H7 (cell line): Measurements from ENCODE around the gene GPR176. TPM values are rescaled to one million over a fixed set of nuclear protein-coding genes. Genes with fewer than 3 reads are reported as not detected.

Source experiments
- DNase-seq: peaks from one replicate; pipeline ENCODE4 v3.0.0; 2012
- H3K27me3 ChIP-seq: 2 replicates; pipeline ENCODE4 v1.6.0; 2011; ENCODE audit warnings: mild to moderate bottlenecking, low read length; ENCODE audit not compliant: control insufficient read depth, insufficient read depth
- H3K36me3 ChIP-seq: replicated peaks from 2 replicates; pipeline ENCODE4 v1.5.1; 2011; ENCODE audit warnings: low read length; ENCODE audit not compliant: control insufficient read depth, insufficient read depth
- H3K4me3 ChIP-seq: 2 replicates; pipeline ENCODE4 v1.5.1; 2011; ENCODE audit warnings: low read depth, mild to moderate bottlenecking, control low read depth, low read length, moderate library complexity; ENCODE audit not compliant: insufficient read depth
- total RNA-seq: library from RNA; depleted of rRNA; stranded (reverse); fragments of >200 nt; shearing (Covaris generic); gene quantifications from 2 replicates; pipeline ENCODE4 v1.2.3, GENCODE V29; 2014

The GPR176 gene
- total RNA-seq, 1 experiment from 2014 or later: 30.1 TPM

DNA sequence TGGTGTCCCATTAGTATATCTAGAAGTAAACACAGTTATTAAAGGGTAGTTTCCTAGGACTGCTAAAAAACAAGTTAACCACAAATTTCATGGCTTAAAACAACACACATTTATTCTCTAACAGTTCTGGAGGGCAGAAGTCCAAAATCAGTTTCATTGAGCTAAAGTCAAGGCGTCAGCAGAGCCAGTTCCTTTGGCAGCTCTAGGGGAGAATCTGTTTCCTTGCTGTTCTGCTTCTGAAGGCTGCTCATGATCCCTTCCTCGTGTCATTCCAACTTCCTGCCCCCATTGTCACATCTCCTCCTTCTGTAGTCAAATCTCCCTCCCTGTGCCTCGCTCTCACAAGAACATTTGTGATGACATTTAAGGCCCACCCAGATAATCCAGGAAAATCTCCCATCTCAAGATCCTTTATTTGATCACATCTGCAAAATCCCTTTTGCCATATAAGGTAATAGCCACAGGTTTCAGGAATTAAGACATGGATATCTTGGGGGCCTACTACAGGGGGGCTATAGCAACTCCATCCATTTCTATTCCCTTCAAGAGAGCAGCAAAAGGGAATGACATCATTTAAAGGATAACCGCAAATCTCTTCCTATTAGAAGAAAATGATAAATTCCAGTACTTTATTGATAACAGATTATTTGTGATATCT, 50.1 kb downstream of the GPR176 start:
- H3K36me3 ChIP-seq: peaks cover 3% of the 10 kb centered on the region; the same call in 1 of the 2 replicates
- DNase-seq: no peak
- no peaks in the 10 kb centered on the region for H3K27me3 ChIP-seq
- no peak overlapping the region for H3K4me3 ChIP-seq

DNA sequence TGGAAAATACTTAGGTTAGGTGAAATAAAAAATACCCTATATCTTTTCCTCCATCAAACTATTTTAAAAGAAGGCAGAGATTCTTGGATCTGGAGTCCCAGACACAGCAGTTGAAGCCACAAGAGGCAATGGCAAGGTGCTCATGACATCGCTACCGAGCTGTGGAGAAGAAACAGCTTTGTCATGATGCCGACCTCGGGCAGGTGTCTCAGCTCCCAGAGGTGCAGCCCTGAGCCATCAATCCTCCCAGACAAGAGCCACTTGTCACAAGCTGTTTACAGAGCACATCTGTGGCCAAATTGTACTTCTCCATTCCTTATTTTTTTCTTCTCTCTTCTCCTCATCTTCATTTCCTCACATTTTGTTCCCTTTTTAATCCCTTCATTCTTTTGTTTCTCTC, 50.8 kb downstream of the GPR176 start:
- DNase-seq: no peak
- Histone ChIP-seq H3K27me3 (no peaks in the 10 kb centered on the region), H3K36me3 (peaks cover 3% of the 10 kb centered on the region; the same call in 1 of the 2 replicates), H3K4me3 (no peak overlapping the region)

DNA sequence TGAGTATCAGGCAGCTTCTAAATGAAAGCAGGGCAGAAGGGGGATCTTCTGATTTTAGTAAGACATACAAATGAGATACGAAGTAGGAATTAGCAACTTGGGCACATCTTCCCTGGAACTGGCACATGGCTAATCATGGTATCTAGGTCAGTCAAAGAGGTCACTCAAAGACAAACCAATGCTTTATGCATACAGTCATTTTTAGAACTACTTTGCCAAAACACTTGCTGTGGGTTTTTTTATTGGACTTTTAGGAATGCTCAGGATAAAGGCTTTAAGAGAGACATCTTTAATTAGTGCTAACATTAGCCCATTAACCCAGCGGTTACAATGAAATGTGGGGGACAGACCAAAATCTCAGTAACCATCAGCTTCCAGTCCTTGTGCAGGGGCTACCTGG, 51.7 kb downstream of the GPR176 start:
- Histone ChIP-seq H3K36me3 (no peaks in the 10 kb centered on the region), H3K27me3 (no peaks in the 10 kb centered on the region), H3K4me3 (no peak overlapping the region)
- no peak for DNase-seq

DNA sequence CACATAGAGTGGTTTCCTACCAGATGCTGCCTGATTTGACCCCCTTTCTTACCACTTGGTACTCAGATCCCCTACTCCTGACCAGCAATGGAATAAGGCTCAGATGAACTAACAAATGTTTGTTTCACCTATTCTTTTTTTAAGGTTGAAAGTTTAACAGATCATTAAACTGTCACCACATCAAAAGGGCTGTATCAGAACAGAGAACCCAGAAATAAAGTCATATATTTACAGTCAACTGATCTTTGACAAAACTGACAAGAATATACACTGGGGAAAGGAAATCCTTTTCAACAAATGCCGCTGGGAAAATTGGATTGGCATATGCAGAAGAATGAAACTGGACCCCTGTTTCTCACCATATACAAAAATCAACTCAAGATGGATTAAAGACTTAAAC, 56.0 kb downstream of the GPR176 start:
- no peak overlapping the region for H3K4me3 ChIP-seq
- peaks cover 3% of the 10 kb centered on the region; the same call in 1 of the 2 replicates for H3K36me3 ChIP-seq
- H3K27me3 ChIP-seq: no peaks in the 10 kb centered on the region
- DNase-seq: no peak

DNA sequence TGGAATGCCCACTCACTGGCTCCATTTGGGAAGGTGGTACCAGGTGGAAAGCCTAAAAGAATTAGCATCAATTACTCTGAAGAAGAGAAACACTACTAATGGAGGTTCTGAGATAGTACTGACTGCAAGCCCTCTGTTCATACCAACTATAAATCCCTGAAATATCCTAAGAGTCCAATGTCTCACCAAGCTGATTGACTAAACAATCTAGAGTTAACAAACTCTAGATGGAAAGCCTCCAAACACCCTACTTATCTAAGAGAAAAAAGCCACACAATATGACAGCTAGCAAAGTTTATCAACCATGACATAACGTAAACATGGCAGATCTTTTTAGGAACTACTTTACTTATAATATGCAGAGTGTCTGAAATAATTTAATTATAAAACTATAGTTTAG, 59.2 kb downstream of the GPR176 start:
- H3K36me3 ChIP-seq: peaks cover 3% of the 10 kb centered on the region; the same call in 1 of the 2 replicates
- no peak overlapping the region for H3K4me3 ChIP-seq
- no peak for DNase-seq
- no peaks in the 10 kb centered on the region for H3K27me3 ChIP-seq

DNA sequence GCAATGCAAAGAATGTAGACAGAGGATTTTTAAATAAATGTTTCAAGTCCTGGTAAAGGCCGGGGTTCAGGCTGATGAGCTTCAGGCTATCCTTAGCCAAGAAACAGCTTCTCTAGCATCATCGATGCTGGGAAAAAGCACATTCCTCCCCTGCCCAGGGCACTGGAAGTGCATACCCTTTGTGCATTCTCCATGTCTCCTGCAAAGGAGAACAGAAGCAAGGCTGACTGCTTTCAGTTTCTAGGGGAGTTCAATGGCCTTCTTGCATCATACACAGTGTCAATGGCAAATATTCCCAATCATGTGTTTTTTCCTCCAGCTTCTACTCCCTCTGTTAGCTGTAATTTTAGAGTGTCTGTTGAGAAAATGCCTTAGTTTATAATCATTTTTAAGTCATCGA, 59.9 kb downstream of the GPR176 start:
- H3K4me3 ChIP-seq: no peak overlapping the region
- no peak for DNase-seq

DNA sequence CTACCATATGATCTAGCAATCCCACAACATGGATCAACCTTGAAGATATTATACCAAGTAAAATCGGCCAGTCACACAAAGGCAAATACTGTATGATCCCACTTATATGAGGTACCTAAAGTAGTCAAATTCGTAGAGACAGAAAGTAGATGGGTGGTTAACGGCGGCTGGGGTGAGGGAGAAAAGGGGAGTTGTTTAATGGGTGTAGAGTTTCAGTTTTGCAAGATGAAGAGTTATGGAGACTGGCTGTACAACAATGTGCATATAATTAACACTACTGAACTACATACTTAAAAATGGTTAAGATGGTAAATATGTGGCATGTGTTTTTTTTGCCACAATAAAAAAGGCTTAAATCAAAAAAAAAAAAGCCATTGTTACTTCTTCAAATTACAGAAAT, 60.4 kb downstream of the GPR176 start:
- H3K27me3 ChIP-seq: no peaks in the 10 kb centered on the region
- H3K36me3 ChIP-seq: peaks cover 3% of the 10 kb centered on the region; the same call in 1 of the 2 replicates
- DNase-seq: no peak
- H3K4me3 ChIP-seq: no peak overlapping the region

More for the DNA sequence above, 59.9 kb downstream of the GPR176 start:
- peaks cover 3% of the 10 kb centered on the region; the same call in 1 of the 2 replicates for H3K36me3 ChIP-seq
- H3K27me3 ChIP-seq: no peaks in the 10 kb centered on the region

DNA sequence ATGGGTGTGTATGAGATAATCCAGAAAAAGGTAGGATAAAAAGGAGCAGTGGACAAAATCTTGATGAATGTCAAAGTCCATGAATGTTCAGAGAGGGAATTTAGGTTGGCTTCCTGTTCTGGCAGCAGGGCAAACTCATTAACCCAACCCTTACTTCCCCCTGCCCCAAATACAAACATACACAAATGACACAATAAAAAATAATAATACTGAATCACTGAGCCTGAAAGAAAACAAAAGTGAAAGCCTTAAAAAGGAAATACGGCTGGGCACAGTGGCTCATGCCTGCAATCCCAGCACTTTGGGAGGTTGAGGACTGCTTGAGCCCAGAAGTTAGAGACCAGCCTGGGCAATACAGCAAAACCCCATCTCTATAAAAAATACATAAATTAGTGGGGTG, 62.9 kb downstream of the GPR176 start:
- H3K36me3 ChIP-seq: peaks cover 3% of the 10 kb centered on the region; the same call in 1 of the 2 replicates
- no peak overlapping the region for H3K4me3 ChIP-seq
- no peak for DNase-seq
- no peaks in the 10 kb centered on the region for H3K27me3 ChIP-seq

DNA sequence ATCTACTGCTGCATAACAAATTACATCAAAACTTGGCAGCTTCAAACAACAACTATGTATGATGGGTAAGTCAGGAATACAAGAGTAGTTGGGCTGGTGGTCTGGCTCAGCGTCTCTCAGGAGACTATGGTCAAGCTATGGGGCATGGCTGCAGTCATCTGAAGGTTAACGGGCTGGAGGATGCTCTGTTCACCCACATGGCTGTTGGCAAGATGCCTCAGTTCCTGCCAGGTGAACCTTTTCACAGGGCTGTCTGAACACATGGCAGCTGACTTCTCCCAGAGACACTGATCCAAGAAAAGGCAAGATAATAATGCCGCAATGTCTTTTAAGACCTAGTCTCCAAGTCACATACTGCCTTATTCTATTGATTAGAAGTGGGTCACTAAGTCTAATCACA, 63.7 kb downstream of the GPR176 start:
- DNase-seq: no peak
- peaks cover 3% of the 10 kb centered on the region; the same call in 1 of the 2 replicates for H3K36me3 ChIP-seq
- no peak overlapping the region for H3K4me3 ChIP-seq
- H3K27me3 ChIP-seq: no peaks in the 10 kb centered on the region

DNA sequence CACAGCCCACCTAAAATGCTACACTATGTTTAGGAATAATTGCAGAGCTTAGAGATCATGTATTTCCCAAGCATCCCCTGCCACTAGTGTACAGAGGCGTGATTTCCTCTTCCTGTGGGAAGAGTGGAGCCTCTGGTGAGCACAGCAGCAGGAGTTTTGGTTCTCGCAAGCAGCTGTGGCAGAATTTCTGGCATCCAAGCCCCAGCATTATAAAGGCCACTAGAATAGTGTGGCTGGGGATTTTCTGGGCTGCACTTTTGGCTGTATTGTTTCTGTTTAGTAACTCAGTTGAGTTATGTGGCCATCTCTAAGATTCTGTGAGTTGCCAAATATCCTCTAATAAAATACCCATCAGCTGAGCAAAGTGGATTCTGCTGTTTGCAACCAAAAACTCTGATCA, 64.7 kb downstream of the GPR176 start:
- Histone ChIP-seq H3K4me3 (no peak overlapping the region), H3K36me3 (peaks cover 3% of the 10 kb centered on the region; the same call in 1 of the 2 replicates), H3K27me3 (no peaks in the 10 kb centered on the region)
- DNase-seq: no peak

DNA sequence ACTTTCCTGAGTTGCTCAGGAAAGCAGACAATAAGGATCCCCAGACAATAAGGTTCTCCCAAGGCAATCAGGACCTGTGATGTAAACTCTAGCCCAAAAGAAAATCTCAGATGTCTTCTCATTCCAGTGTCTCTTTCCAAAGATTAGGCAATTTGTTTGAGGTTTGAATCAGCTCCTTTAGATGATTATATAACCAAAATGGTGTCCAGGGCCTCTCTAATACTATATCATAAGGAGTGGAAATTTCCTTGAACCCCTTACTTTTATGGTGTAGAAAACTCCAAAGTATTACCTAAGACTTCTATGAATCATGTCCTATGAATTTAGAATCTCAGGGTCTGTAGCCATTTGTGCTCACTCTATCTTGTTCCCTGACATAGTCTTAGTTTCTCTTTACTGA, 65.9 kb downstream of the GPR176 start:
- no peaks in the 10 kb centered on the region for H3K36me3 ChIP-seq
- H3K4me3 ChIP-seq: no peak overlapping the region
- DNase-seq: no peak
- no peaks in the 10 kb centered on the region for H3K27me3 ChIP-seq

DNA sequence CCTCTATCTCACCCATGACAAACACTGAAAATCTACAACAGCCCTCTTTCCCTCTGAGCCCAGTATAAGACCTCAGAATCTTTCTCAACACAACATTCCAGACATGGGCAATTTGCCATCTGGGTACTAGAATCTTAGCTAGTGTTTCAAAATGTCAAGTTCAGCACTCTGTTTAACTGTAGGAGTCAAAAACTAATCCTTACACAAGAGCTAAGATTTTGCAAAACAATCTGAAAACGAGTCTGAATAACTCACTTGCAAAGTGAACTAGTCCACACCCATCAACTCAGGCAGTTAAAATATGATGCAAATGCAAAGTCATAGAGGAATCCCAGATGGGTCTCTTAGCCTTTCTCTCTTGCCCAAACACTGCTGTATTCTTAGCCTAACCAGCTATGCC, 67.8 kb downstream of the GPR176 start:
- DNase-seq: no peak
- no peak overlapping the region for H3K4me3 ChIP-seq
- H3K27me3 ChIP-seq: no peaks in the 10 kb centered on the region
- no peaks in the 10 kb centered on the region for H3K36me3 ChIP-seq

DNA sequence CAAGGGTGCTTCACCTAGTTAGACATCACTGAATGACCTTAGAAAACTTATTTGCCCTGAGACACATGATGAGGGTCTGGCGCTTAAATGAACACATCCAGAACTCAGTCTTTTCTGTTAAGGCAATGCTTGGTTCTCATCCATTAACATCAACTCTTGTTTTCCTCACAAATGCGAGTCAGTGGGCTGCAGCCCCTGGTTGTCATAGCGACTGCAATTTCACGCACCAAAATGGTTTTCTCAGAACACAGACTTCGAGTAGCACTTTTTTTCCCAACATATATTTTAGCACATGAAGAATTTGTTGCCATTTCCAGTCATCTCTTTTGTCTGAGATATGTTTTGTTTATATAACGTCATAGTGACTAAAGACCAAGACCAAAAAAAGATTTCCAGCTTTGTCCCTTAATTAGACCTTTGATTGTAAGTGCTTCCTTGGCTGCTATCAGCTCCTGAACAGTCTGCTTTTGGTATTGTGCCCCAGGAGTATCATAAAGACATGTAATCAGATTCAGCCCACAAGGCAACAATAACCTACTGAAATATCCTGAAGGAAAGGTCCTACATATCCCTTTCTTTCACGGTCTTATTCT, 68.5 kb downstream of the GPR176 start:
- no peak for DNase-seq
- Histone ChIP-seq H3K27me3 (no peaks in the 10 kb centered on the region), H3K36me3 (no peaks in the 10 kb centered on the region)

DNA sequence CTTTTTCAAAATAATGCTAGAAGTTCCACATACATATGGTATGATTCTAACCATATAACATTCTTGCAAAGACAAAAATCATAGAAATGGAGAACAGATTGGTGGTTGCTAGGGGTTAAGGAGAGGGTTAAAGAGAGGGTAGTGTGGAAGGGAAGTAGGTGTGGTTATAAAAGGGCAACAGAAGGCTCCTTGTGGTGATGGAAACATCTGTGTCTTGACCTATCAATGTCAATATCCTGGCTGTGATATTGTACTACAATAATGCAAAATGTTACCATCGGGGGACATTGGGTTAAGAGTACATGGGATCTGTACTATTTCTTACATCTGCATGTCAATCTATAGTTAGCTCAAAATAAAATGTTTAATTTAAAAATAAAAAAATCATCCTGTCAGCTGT, 69.6 kb downstream of the GPR176 start:
- Histone ChIP-seq H3K4me3 (no peak overlapping the region), H3K36me3 (no peaks in the 10 kb centered on the region), H3K27me3 (no peaks in the 10 kb centered on the region)
- DNase-seq: no peak

More for the DNA sequence above, 68.5 kb downstream of the GPR176 start:
- no peak overlapping the region for H3K4me3 ChIP-seq

DNA sequence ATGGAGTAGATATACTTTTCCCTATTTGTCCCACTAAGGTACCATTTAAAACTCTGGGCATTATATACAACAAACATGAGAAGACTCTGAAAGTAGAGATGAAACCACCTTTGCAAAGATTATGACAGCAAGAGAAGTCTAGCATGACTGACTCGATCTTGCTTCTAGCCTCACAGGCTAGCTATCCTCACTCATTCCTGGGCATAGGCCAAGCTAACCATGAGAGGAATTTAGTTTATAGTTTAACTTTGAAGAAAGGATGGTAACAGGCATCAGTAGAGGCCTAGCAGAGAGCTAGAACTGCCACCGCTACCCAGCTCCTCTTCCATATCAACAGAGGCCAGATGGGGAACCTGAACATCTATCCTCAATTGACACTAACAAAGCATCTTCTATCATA, 74.0 kb downstream of the GPR176 start:
- Histone ChIP-seq H3K4me3 (no peak overlapping the region), H3K27me3 (no peaks in the 10 kb centered on the region), H3K36me3 (no peaks in the 10 kb centered on the region; the same call in 1 of the 2 replicates)
- DNase-seq: no peak
